A549 (cell line): ENCODE data around the gene PTK7. TPM values are rescaled to one million over a fixed set of nuclear protein-coding genes. Genes with fewer than 3 reads are reported as not detected.

Experiments
- ATAC-seq, 2 experiments: fragments of 200-7000 bp in 1 of 2; fragments of >200 bp in 1 of 2; cut with Nextera tagmentation in 1 of 2; cut with Tn5 transposase in 1 of 2; 3 replicates each; pipeline versions ENCODE4 v1.8.0 to v1.9.1; 2018 to 2020; ENCODE audit warnings: mild to moderate bottlenecking in 1 of 2, moderate library complexity in 1 of 2
- CTCF ChIA-PET: fragments of 300-600 bp; sonication (Branson Sonifier 250); formaldehyde crosslinking; extraction: SDS; loops from one replicate; lab custom pipeline; 2021; ENCODE audit warnings: antibody characterized with exemption, inconsistent platforms; lab: Yijun Ruan, JAX
- POLR2A ChIA-PET: fragments of 350-600 bp; formaldehyde crosslinking; extraction: SDS; loops from one replicate; lab custom pipeline; 2021; ENCODE audit warnings: antibody characterized with exemption, inconsistent platforms; lab: Yijun Ruan, JAX
- DNase-seq, 2 experiments: peaks; one replicate each; pipeline versions ENCODE4 v3.0.0 to v3.0.0-alpha.2; 2011 to 2016; ENCODE audit warnings: low read depth in 1 of 2, low spot score in 1 of 2
- FAIRE-seq: peaks from 2 replicates; lab custom pipeline; 2011; peaks lifted over from hg19 to GRCh38; lab: Jason Lieb, UNC
- H3K27ac ChIP-seq, 2 experiments: fragments of >200 bp; sonication (Bioruptor Twin); formaldehyde crosslinking; 3 replicates each; pipeline ENCODE4 v1.5.1; 2016 to 2017
- H3K4me1 ChIP-seq: fragments of >200 bp; sonication (Bioruptor Twin); formaldehyde crosslinking; 3 replicates; pipeline ENCODE4 v1.6.1; 2016
- H3K4me2 ChIP-seq: fragments of >200 bp; sonication (Bioruptor Twin); formaldehyde crosslinking; 3 replicates; pipeline ENCODE4 v1.6.1; 2016
- H3K4me3 ChIP-seq: fragments of >200 bp; sonication (Bioruptor Twin); formaldehyde crosslinking; 3 replicates; pipeline ENCODE4 v1.5.1; 2016
- H3K9me3 ChIP-seq: fragments of >200 bp; sonication (Bioruptor Twin); formaldehyde crosslinking; 3 replicates; pipeline ENCODE4 v1.6.1; 2016
- ATOH8 ChIP-seq: fragments of 250-450 bp; sonication (Bioruptor Pico); IDR thresholded peaks from 2 replicates; pipeline ENCODE4 v1.5.0; 2020; ENCODE audit warnings: low read depth, mild to moderate bottlenecking, moderate library complexity
- BCL3 ChIP-seq: fragments of >200 bp; sonication (Bioruptor Twin); formaldehyde crosslinking; IDR thresholded peaks from 3 replicates; pipeline ENCODE4 v1.6.1; 2016
- BHLHE40 ChIP-seq: IDR thresholded peaks from 2 replicates; pipeline ENCODE4 v1.6.1; 2012; ENCODE audit warnings: low read depth, low read length, inconsistent platforms
- CBX8 ChIP-seq: fragments of 200-600 bp; sonication (generic); IDR thresholded peaks from 2 replicates; pipeline ENCODE4 v1.6.1; 2016
- CEBPB ChIP-seq, 2 experiments: fragments of >200 bp in 1 of 2; sonication (Bioruptor Twin) in 1 of 2; formaldehyde crosslinking in 1 of 2; IDR thresholded peaks; 2 replicates each; pipeline ENCODE4 v1.6.1; 2012 to 2016
- CHD2 ChIP-seq: fragments of 150-350 bp; IDR thresholded peaks from 2 replicates; pipeline ENCODE4 v1.6.1; 2014; ENCODE audit warnings: low read length; ENCODE audit not compliant: partially characterized antibody
- CTCF ChIP-seq: fragments of >200 bp; sonication (Bioruptor Twin); formaldehyde crosslinking; IDR thresholded peaks from 3 replicates; pipeline ENCODE4 v1.5.1; 2016
- E2F6 ChIP-seq: IDR thresholded peaks from 2 replicates; pipeline ENCODE4 v1.6.1; 2012; ENCODE audit warnings: low read depth, borderline replicate concordance
- ESRRA ChIP-seq: fragments of 150-350 bp; IDR thresholded peaks from 2 replicates; pipeline ENCODE4 v1.6.1; 2014; ENCODE audit warnings: mild to moderate bottlenecking, low read length, borderline replicate concordance
- FOSL2 ChIP-seq, 2 experiments: fragments of 450-650 bp in 1 of 2; fragments of >200 bp in 1 of 2; sonication (Bioruptor Twin) in 1 of 2; formaldehyde crosslinking; IDR thresholded peaks; 2 replicates each; pipeline versions ENCODE4 v1.5.0 to v1.6.1; 2016 to 2020; ENCODE audit warnings: mild to moderate bottlenecking in 1 of 2, moderate library complexity in 1 of 2
- HES2 ChIP-seq: fragments of >200 bp; sonication (Bioruptor Twin); formaldehyde crosslinking; IDR thresholded peaks from 2 replicates; pipeline ENCODE4 v1.6.1; 2016
- HEYL ChIP-seq: fragments of 250-450 bp; sonication (Bioruptor Pico); IDR thresholded peaks from 2 replicates; pipeline ENCODE4 v1.8.0; 2021; ENCODE audit warnings: mild to moderate bottlenecking, moderate library complexity
- MYC ChIP-seq: IDR thresholded peaks from 2 replicates; pipeline ENCODE4 v1.6.1; 2012; ENCODE audit warnings: mild to moderate bottlenecking, inconsistent platforms, low read length, improper control_type of control experiment, borderline replicate concordance
- PBX3 ChIP-seq: IDR thresholded peaks from 2 replicates; pipeline ENCODE4 v1.6.1; 2012
- RCOR1 ChIP-seq: fragments of 150-350 bp; IDR thresholded peaks from 2 replicates; pipeline ENCODE4 v1.6.1; 2014; ENCODE audit warnings: antibody characterized with exemption, low read length, low read depth
- RFX5 ChIP-seq: fragments of 450-650 bp; IDR thresholded peaks from 2 replicates; pipeline ENCODE4 v1.7.1; 2014; ENCODE audit warnings: antibody characterized with exemption, mild to moderate bottlenecking, moderate library complexity
- ZC3H11A ChIP-seq: fragments of 450-650 bp; IDR thresholded peaks from 2 replicates; pipeline ENCODE4 v1.6.1; 2014; ENCODE audit warnings: antibody characterized with exemption, mild to moderate bottlenecking
- ZFP36 ChIP-seq: fragments of 450-650 bp; IDR thresholded peaks from 2 replicates; pipeline ENCODE4 v1.6.1; 2014; ENCODE audit warnings: borderline replicate concordance; ENCODE audit not compliant: partially characterized antibody
- WGBS: methylation state at CpG from one replicate; pipeline ENCODE4 v1.1.6; 2017; ENCODE audit errors: missing lambda C conversion rate; 5-methylcytosine and 5-hydroxymethylcytosine counted together
- polyA plus RNA-seq, 4 experiments: library from polyadenylated mRNA; depleted of rRNA in 3 of 4; stranded (reverse); fragments of >200 nt; fragmentation: RNase III in 1 of 4; extraction: RNeasy Plus Mini Kit Qiagen cat#74134 plus additional on column Dnase treatment in 1 of 4; gene quantifications; 2 replicates in 3 of 4; 3 replicates in 1 of 4; pipeline ENCODE4 v1.2.3, GENCODE V29; 2011 to 2017

Gene PTK7
- polyA plus RNA-seq, 2 of the 4 experiments (the other 2 are of a cell fraction), result 2.8 to 5.6 TPM

- TF ChIP-seq HES2, result no peak
- no peak for TF ChIP-seq E2F6
These were observed 97.6 kb downstream of the PTK7 start (continued) for GRCh38 chr6:43173591-43174262.

GRCh38 chr6:43174263-43175112, 98.4 kb downstream of the PTK7 start:
- ChIA-PET CTCF (interaction anchor here (0.6 to 1.6 kb wide), 8 partner anchors 11 to 364 kb away, joined by 3 to 5 read pairs (median 3); no protein-coding TSS in a partner anchor), POLR2A (interaction anchor here (0.7 to 1.1 kb wide), 3 partner anchors 47 to 190 kb away, joined by 3 to 4 read pairs (median 4); partner anchors contain the start of genes DNPH1 and PPP2R5D)
- Histone ChIP-seq H3K4me3 (peak overlapping the region; percentile 27; the same call in 2 of the 3 replicates), H3K9me3 (no peaks in the 10 kb centered on the region), H3K4me2 (peak overlapping the region; percentile 93), H3K4me1 (peaks cover 30% of the 10 kb centered on the region), H3K27ac (peak overlapping the region; percentile 69 to 100; a peak in 5 of 6 replicates)
- no peak for FAIRE-seq
- peak; percentile 96 to 98 for DNase-seq
- peak; percentile 73 to 80 for ATAC-seq
- WGBS, result under 1% methylated on average over 8 of the region's 32 CpGs
- TF ChIP-seq CEBPB (IDR thresholded peaks at IDR 0.05) (no peak), FOSL2 (IDR thresholded peaks at IDR 0.05) (no peak), FOSL2 (CRISPR knock-in tag; IDR thresholded peaks at IDR 0.05) (peak; percentile 52), CTCF (no peak), ZFP36 (peak; percentile 17), PBX3 (no peak), RFX5 (peak; percentile 51; the same call in 1 of the 2 replicates), BHLHE40 (peak; percentile 96)

GRCh38 chr6:43175676-43176422, 99.7 kb downstream of the PTK7 start:
- no peak overlapping the region for H3K4me2 ChIP-seq
- POLR2A ChIA-PET, result no interaction called here

More at GRCh38 chr6:43175676-43176422, 99.7 kb downstream of the PTK7 start:
- H3K4me1 ChIP-seq, result peaks cover 26% of the 10 kb centered on the region
- no peak for TF ChIP-seq CHD2
- no peak for TF ChIP-seq CBX8
- no peak for TF ChIP-seq ZFP36
- TF ChIP-seq ZC3H11A, result no peak
- TF ChIP-seq BCL3, result no peak
- no peak for TF ChIP-seq CTCF
- no peak for TF ChIP-seq ATOH8 (CRISPR knock-in tag)
- no peak for TF ChIP-seq ESRRA
- no peak for TF ChIP-seq RCOR1
- no peak for TF ChIP-seq MYC
- TF ChIP-seq HEYL (CRISPR knock-in tag), result no peak
- ATAC-seq, result no peak
- FAIRE-seq, result no peak
- H3K4me3 ChIP-seq, result no peak overlapping the region
- no peak for DNase-seq
- no peaks in the 10 kb centered on the region for H3K9me3 ChIP-seq
- peak overlapping the region in 1 of 2 experiments; percentile 55; a peak in 1 of 6 replicates for H3K27ac ChIP-seq
- CTCF ChIA-PET, result interaction anchor here (1.0 to 1.6 kb wide), 5 partner anchors 10 to 330 kb away, joined by 3 to 5 read pairs (median 3); no protein-coding TSS in a partner anchor
- 90% methylated on average over 6 of the region's 11 CpGs for WGBS
